Activated T-cell treated with anti-CD3 and anti-CD28 coated beads, Interleukin-2, amount 50 U/mL, for 48 hours (primary cell): ENCODE measurements around the gene CEP85.
A peak's percentile ranks its signal among the peaks of the same experiment; 100 is the strongest.
"Not testable (repeated sequence)": the region's sequence is repeated elsewhere in the genome, so short reads cannot be mapped to it uniquely, and the experiment has no call there.

ENCODE experiments used
- DNase-seq, 2 experiments: peaks; one replicate each; pipeline ENCODE4 v3.0.0-alpha.2; 2020

CEP85 gene

GRCh38 chr1:26225033-26225831 lies 8.8 kb upstream of the CEP85 start:
- peak; percentile 62 to 68 for DNase-seq

GRCh38 chr1:26230682-26231081 lies 3.3 kb upstream of the CEP85 start:
- not testable (repeated sequence) for DNase-seq

GRCh38 chr1:26234644-26235370 lies 807 bp downstream of the CEP85 start:
- no peak for DNase-seq

GRCh38 chr1:26237230-26237966 lies 3.4 kb downstream of the CEP85 start:
- no peak for DNase-seq

- DNase-seq: no peak
Measured at GRCh38 chr1:26239936-26240335, 5.9 kb downstream of the CEP85 start.

- no peak for DNase-seq
Measured at GRCh38 chr1:26252718-26253117, 18.7 kb downstream of the CEP85 start.

GRCh38 chr1:26254404-26254803 lies 20.4 kb downstream of the CEP85 start:
- DNase-seq: no peak

GRCh38 chr1:26257222-26257621 lies 23.2 kb downstream of the CEP85 start:
- DNase-seq: no peak

GRCh38 chr1:26259005-26259404 lies 25.0 kb downstream of the CEP85 start:
- DNase-seq: no peak

GRCh38 chr1:26259578-26259977 lies 25.6 kb downstream of the CEP85 start:
- DNase-seq: no peak

GRCh38 chr1:26263212-26263611 lies 29.2 kb downstream of the CEP85 start:
- DNase-seq: no peak

- no peak for DNase-seq
Measured at GRCh38 chr1:26265405-26265804, 31.4 kb downstream of the CEP85 start.

GRCh38 chr1:26268290-26269197 lies 34.5 kb downstream of the CEP85 start:
- no peak for DNase-seq

- DNase-seq: no peak
Measured at GRCh38 chr1:26269198-26269550, 35.2 kb downstream of the CEP85 start.

- peak in 1 of 2 experiments; percentile 42 for DNase-seq
Measured at GRCh38 chr1:26274801-26275425, 40.9 kb downstream of the CEP85 start.

- DNase-seq: peak; percentile 90 to 91
Measured at GRCh38 chr1:26275580-26276431, 41.8 kb downstream of the CEP85 start.

- DNase-seq: no peak
Measured at GRCh38 chr1:26276432-26276838, 42.4 kb downstream of the CEP85 start.

GRCh38 chr1:26277261-26277661 lies 43.3 kb downstream of the CEP85 start:
- DNase-seq: peak in 1 of 2 experiments; percentile 19

GRCh38 chr1:26277719-26278118 lies 43.7 kb downstream of the CEP85 start:
- peak in 1 of 2 experiments; percentile 23 for DNase-seq

- DNase-seq: peak; percentile 35 to 42
Measured at GRCh38 chr1:26278303-26278702, 44.3 kb downstream of the CEP85 start.
